Measurements from ENCODE around the gene KMT2A.

GRCh38 chr11:118471030-118471429 is 34.7 kb downstream of the KMT2A start:
- TF ChIP-seq CTCF (IDR thresholded peaks at IDR 0.05; ENCODE audit: low read length) (no peak), EZH2 (optimal IDR thresholded peaks at IDR 0.05; ENCODE audit: low read depth, low read length) (no peak), EZH2phosphoT487 (IDR thresholded peaks at IDR 0.05; ENCODE audit: low read length) (no peak)
